GM12872 (cell line): ENCODE data around the gene CCDC171.

ENCODE experiments used
- TF ChIP-seq, protein P1 (sequence below): IDR thresholded peaks from 3 replicates; pipeline ENCODE4 v1.5.1; 2011; ENCODE audit warnings: low read depth, mild to moderate bottlenecking, low read length, moderate library complexity; ENCODE audit not compliant: insufficient read depth

Gene CCDC171

GRCh38 chr9:15572200-15572770 lies 19.4 kb downstream of the CCDC171 start:
- TF ChIP-seq, protein P1, sequence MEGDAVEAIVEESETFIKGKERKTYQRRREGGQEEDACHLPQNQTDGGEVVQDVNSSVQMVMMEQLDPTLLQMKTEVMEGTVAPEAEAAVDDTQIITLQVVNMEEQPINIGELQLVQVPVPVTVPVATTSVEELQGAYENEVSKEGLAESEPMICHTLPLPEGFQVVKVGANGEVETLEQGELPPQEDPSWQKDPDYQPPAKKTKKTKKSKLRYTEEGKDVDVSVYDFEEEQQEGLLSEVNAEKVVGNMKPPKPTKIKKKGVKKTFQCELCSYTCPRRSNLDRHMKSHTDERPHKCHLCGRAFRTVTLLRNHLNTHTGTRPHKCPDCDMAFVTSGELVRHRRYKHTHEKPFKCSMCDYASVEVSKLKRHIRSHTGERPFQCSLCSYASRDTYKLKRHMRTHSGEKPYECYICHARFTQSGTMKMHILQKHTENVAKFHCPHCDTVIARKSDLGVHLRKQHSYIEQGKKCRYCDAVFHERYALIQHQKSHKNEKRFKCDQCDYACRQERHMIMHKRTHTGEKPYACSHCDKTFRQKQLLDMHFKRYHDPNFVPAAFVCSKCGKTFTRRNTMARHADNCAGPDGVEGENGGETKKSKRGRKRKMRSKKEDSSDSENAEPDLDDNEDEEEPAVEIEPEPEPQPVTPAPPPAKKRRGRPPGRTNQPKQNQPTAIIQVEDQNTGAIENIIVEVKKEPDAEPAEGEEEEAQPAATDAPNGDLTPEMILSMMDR, result no peak

DNA sequence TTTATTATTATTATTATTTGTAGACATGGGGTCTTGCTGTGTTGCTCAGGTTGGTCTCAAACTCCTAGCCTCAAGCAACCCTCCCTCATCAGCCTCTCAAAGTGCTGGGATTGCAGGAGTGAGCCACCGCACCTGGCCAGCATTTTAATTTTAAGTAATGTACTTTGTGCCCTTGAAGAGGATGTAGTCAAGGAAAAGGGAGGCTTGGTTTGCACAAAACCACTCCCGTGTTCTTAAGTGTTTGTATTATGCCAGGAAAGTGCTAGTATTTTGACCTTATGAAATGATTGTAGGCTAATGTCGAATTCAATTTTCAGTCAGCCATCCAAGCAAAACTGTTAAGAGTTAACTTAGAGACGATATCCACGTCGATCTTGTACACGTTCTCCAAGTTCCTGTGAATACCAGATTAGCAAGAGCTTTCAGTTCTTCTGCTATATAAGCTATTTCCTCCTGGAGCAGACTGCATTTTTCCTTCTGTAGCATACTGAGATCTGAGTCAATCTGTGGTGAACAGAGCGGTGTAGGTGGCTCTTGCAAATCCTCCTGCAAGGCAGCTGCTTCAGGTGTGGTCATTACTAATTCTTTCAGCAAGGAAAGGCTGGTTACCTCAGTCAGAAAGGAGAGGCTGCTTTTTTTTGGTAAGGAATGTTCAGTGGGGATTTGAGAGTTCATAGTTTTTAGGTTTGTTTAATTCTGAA lies 23.7 kb downstream of the CCDC171 start:
- TF ChIP-seq, protein P1, result no peak

GRCh38 chr9:15578714-15579113 lies 25.9 kb downstream of the CCDC171 start:
- TF ChIP-seq, protein P1, result no peak

DNA sequence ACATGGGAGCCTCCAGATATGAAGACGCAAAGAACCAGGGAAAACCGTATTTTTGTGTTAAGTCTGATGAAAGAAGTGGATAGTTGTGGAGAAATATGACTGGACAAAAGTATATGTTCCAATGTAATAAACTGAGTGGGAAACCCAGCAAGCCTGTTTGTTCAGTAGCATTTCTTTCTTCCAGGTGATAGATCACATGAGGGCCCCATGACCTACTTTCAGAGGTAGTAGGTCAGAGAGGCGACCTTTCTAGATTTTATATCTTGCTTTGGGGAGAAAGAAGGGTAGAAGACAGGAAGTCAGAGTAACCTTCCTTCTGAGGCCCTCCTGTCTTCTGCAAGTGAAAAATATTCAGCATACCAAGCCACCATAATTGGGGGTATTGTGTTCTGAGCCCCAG lies 31.5 kb downstream of the CCDC171 start:
- TF ChIP-seq, protein P1, result no peak

DNA sequence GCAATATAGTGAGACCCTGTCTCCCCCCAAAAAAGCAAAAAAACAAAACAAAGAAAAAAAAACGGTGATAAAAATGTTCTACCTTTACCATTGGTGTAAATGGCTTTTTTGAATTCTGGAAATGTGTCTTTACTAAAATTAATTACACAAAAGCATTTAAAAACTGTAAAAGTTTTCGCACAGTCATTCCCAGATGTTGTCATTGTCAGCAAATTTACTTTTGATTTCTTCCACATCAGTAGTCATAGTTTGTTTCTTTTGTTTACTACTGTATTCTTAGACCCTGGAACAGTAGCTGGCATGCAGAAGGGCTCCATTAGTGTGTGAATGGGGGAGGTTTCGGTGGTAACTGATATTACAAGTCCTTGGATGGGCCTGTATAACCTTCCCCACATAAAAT lies 39.5 kb downstream of the CCDC171 start:
- TF ChIP-seq, protein P1, result no peak

- TF ChIP-seq, protein P1, result peak; percentile 45
These were observed 54.0 kb downstream of the CCDC171 start for GRCh38 chr9:15606643-15607472.

DNA sequence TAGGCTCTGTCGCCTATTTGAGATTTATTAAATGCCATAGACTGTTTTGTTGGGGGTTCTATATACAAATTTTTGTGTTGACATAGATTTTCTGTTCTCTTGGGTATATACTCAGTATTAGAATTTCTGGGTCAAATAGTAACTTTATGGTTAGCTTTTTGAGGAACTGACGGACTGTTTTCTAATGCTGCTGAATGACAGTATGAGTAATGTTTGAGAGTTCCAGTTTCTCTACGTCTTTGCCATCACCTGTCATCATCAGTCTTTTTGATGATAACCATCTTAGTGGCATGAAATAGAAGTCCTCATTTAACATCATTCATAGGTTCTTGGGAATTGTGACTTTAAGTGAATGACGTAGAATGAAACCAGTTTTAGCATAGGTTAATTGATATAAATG lies 60.1 kb downstream of the CCDC171 start:
- TF ChIP-seq, protein P1, result no peak
